ENCODE measurements around the gene MRPL16. TPM values are rescaled to one million over a fixed set of nuclear protein-coding genes. Genes with fewer than 3 reads are reported as not detected.

MRPL16 gene
- polyA plus RNA-seq, 1 of the 3 experiments (the other 2 are of a cell fraction): 77.6 TPM

DNA sequence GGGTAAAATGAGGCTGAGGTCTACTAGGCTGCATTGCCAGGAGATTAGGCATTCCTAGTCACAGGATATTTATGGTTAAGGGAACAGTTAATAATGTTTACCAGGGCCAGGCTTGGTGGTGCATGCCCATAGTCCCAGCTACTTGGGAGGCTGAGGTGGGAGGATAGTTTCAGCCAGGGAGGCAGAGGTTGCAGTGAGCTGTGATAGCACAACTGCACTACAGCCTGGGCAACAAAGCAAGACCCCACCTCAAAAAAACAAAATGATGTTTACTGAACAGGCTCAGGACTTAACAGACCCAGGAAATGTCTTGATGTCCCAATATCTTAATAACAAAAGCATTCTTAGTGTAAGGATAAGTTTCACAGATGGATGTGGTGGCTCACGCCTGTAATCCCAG, 2.8 kb upstream of the MRPL16 start:
- POLR2A ChIA-PET: no interaction called here

More for the DNA sequence above, 2.8 kb upstream of the MRPL16 start:
- Histone ChIP-seq H4K20me1 (ENCODE audit: insufficient read depth) (no peaks in the 10 kb centered on the region), H3K4me3 (ENCODE audit: low read depth in 2 of 2, low read length in 1 of 2) (no peak overlapping the region), H3K27me3 (ENCODE audit: insufficient read depth) (no peaks in the 10 kb centered on the region), H3K9ac (no peak overlapping the region), H3K79me2 (ENCODE audit: insufficient read depth) (peaks cover 18% of the 10 kb centered on the region), H2AFZ (ENCODE audit: low read depth) (no peak overlapping the region), H3K9me3 (no peaks in the 10 kb centered on the region), H3K36me3 (replicated peaks in 1 of 2; ENCODE audit: control insufficient read depth in 1 of 2, insufficient read depth in 2 of 2, low read length in 1 of 2) (peaks cover 4 to 8% of the 10 kb centered on the region in 2 experiments), H3K4me2 (no peak overlapping the region), H3F3A (replicated peaks; ENCODE audit: insufficient read depth) (peaks cover 8% of the 10 kb centered on the region), H3K4me1 (ENCODE audit: control insufficient read depth in 1 of 2, insufficient read depth in 2 of 2, low read depth in 1 of 2, low read length in 1 of 2) (peaks cover 0 to 5% of the 10 kb centered on the region in 2 experiments; a peak in 2 of 4 replicates), H3K9me2 (no peaks in the 10 kb centered on the region), H3K27ac (ENCODE audit: low read depth in 2 of 2, low read length in 1 of 2) (no peak overlapping the region)
- 40% methylated on average over 1 of the region's 1 CpG for WGBS (ENCODE audit: low lambda C conversion rate)
- CTCF ChIA-PET: no interaction called here
- TF ChIP-seq, protein P1, sequence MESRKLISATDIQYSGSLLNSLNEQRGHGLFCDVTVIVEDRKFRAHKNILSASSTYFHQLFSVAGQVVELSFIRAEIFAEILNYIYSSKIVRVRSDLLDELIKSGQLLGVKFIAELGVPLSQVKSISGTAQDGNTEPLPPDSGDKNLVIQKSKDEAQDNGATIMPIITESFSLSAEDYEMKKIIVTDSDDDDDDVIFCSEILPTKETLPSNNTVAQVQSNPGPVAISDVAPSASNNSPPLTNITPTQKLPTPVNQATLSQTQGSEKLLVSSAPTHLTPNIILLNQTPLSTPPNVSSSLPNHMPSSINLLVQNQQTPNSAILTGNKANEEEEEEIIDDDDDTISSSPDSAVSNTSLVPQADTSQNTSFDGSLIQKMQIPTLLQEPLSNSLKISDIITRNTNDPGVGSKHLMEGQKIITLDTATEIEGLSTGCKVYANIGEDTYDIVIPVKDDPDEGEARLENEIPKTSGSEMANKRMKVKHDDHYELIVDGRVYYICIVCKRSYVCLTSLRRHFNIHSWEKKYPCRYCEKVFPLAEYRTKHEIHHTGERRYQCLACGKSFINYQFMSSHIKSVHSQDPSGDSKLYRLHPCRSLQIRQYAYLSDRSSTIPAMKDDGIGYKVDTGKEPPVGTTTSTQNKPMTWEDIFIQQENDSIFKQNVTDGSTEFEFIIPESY (IDR thresholded peaks at IDR 0.05; ENCODE audit: borderline replicate concordance, low read depth): no peak
- TF ChIP-seq CHD2 (IDR thresholded peaks at IDR 0.05; ENCODE audit: low read length, partially characterized antibody) (no peak), GABPA (IDR thresholded peaks at IDR 0.05; ENCODE audit: low read depth) (no peak), MXI1 (IDR thresholded peaks at IDR 0.05; ENCODE audit: low read depth, low read length) (no peak), RFX5 (IDR thresholded peaks at IDR 0.05; ENCODE audit: low read length) (no peak), GATA2 (CRISPR knock-in tag; IDR thresholded peaks at IDR 0.05) (no peak), TEAD4 (IDR thresholded peaks at IDR 0.05; ENCODE audit: borderline replicate concordance, insufficient read depth) (no peak), SIN3A (IDR thresholded peaks at IDR 0.05; ENCODE audit: borderline replicate concordance, low read depth, low read length) (no peak), EZH2phosphoT487 (IDR thresholded peaks at IDR 0.05; ENCODE audit: borderline replicate concordance, low read depth) (no peak), JUND (IDR thresholded peaks at IDR 0.05) (no peak), NRF1 (IDR thresholded peaks at IDR 0.05; ENCODE audit: low read depth, low read length) (no peak), YY1 (IDR thresholded peaks at IDR 0.05; ENCODE audit: low read depth) (no peak), MEF2A (IDR thresholded peaks at IDR 0.05; ENCODE audit: borderline replicate concordance, low read depth) (no peak), EP300 (IDR thresholded peaks at IDR 0.05; ENCODE audit: borderline replicate concordance in 1 of 2, low read depth in 1 of 2, low read length in 1 of 2) (no peak), RCOR1 (IDR thresholded peaks at IDR 0.05; ENCODE audit: low read length) (no peak), NFIC (IDR thresholded peaks at IDR 0.05; ENCODE audit: borderline replicate concordance) (no peak)
- TF ChIP-seq, protein P2, sequence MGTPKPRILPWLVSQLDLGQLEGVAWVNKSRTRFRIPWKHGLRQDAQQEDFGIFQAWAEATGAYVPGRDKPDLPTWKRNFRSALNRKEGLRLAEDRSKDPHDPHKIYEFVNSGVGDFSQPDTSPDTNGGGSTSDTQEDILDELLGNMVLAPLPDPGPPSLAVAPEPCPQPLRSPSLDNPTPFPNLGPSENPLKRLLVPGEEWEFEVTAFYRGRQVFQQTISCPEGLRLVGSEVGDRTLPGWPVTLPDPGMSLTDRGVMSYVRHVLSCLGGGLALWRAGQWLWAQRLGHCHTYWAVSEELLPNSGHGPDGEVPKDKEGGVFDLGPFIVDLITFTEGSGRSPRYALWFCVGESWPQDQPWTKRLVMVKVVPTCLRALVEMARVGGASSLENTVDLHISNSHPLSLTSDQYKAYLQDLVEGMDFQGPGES (IDR thresholded peaks at IDR 0.05; ENCODE audit: low read depth, low read length): no peak
- TF ChIP-seq, protein P3, sequence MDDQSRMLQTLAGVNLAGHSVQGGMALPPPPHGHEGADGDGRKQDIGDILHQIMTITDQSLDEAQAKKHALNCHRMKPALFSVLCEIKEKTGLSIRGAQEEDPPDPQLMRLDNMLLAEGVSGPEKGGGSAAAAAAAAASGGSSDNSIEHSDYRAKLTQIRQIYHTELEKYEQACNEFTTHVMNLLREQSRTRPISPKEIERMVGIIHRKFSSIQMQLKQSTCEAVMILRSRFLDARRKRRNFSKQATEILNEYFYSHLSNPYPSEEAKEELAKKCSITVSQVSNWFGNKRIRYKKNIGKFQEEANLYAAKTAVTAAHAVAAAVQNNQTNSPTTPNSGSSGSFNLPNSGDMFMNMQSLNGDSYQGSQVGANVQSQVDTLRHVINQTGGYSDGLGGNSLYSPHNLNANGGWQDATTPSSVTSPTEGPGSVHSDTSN (IDR thresholded peaks at IDR 0.05): no peak
- TF ChIP-seq, protein P4, sequence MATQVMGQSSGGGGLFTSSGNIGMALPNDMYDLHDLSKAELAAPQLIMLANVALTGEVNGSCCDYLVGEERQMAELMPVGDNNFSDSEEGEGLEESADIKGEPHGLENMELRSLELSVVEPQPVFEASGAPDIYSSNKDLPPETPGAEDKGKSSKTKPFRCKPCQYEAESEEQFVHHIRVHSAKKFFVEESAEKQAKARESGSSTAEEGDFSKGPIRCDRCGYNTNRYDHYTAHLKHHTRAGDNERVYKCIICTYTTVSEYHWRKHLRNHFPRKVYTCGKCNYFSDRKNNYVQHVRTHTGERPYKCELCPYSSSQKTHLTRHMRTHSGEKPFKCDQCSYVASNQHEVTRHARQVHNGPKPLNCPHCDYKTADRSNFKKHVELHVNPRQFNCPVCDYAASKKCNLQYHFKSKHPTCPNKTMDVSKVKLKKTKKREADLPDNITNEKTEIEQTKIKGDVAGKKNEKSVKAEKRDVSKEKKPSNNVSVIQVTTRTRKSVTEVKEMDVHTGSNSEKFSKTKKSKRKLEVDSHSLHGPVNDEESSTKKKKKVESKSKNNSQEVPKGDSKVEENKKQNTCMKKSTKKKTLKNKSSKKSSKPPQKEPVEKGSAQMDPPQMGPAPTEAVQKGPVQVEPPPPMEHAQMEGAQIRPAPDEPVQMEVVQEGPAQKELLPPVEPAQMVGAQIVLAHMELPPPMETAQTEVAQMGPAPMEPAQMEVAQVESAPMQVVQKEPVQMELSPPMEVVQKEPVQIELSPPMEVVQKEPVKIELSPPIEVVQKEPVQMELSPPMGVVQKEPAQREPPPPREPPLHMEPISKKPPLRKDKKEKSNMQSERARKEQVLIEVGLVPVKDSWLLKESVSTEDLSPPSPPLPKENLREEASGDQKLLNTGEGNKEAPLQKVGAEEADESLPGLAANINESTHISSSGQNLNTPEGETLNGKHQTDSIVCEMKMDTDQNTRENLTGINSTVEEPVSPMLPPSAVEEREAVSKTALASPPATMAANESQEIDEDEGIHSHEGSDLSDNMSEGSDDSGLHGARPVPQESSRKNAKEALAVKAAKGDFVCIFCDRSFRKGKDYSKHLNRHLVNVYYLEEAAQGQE (IDR thresholded peaks at IDR 0.05; ENCODE audit: low read depth, low read length): no peak
- DNase-seq: no peak
